Thyroid gland (tissue), 4 donors: ENCODE data around the gene DSCAM. TPM values are rescaled to one million over a fixed set of nuclear protein-coding genes. Genes with fewer than 3 reads are reported as not detected.

Experiments
- DNase-seq, 2 donors: peaks; one replicate each; pipeline ENCODE4 v3.0.0-alpha.2; 2019
- H3K27ac ChIP-seq, 3 donors: fragments of 200-600 bp; sonication (generic); 1 replicate in 2 of 3; 2 replicates in 1 of 3; pipeline ENCODE4 v1.5.1; 2016 to 2019; ENCODE audit warnings: mild to moderate bottlenecking in 1 of 3, moderate library complexity in 1 of 3
- H3K27me3 ChIP-seq: fragments of 200-600 bp; sonication (generic); one replicate; pipeline ENCODE4 v1.5.1; 2019
- H3K36me3 ChIP-seq, 2 donors: fragments of 200-600 bp; sonication (generic); one replicate each; pipeline ENCODE4 v1.5.1; 2016 to 2019
- H3K4me1 ChIP-seq, 2 donors: fragments of 200-600 bp; sonication (generic); one replicate each; pipeline ENCODE4 v1.5.1; 2017 to 2019
- H3K4me3 ChIP-seq, 3 donors: fragments of 200-600 bp; sonication (generic); replicated peaks in 1 of 3; 1 replicate in 2 of 3; 2 replicates in 1 of 3; pipeline ENCODE4 v1.5.1; 2016; ENCODE audit warnings: mild to moderate bottlenecking in 1 of 3
- H3K9me3 ChIP-seq: fragments of 200-600 bp; sonication (generic); one replicate; pipeline ENCODE4 v1.5.1; 2017
- POLR2A ChIP-seq, 2 donors: fragments of 450-650 bp; IDR thresholded peaks; one replicate each; pipeline ENCODE4 v1.6.1; 2017; ENCODE audit warnings: antibody characterized with exemption in 2 of 2, mild to moderate bottlenecking in 2 of 2, moderate library complexity in 1 of 2
- WGBS, 2 donors: methylation state at CpG; one replicate each; pipeline ENCODE4 v1.1.5; 2017; 5-methylcytosine and 5-hydroxymethylcytosine counted together
- intact Hi-C: fragments of 100-400 bp; cut with DNase I; formaldehyde crosslinking; loops from one replicate; pipeline ENCODE4 v1.15.1; 2023
- total RNA-seq, 4 donors: library from RNA; depleted of rRNA; stranded (reverse); fragments of >200 nt; gene quantifications; one replicate each; pipeline ENCODE4 v1.2.3, GENCODE V29; 2016
- TF ChIP-seq, protein P1 (sequence below), 6 experiments: fragments of 200-600 bp in 3 of 6; fragments of 450-650 bp in 3 of 6; sonication (generic) in 3 of 6; IDR thresholded peaks; one replicate each; pipeline ENCODE4 v1.5.1; 2016 to 2019; ENCODE audit warnings: antibody characterized with exemption in 6 of 6, mild to moderate bottlenecking in 2 of 6, inconsistent platforms in 1 of 6, moderate library complexity in 1 of 6

DSCAM gene
- total RNA-seq, 4 donors from 2014 or later = 0.20 TPM; not detected in 3

DNA sequence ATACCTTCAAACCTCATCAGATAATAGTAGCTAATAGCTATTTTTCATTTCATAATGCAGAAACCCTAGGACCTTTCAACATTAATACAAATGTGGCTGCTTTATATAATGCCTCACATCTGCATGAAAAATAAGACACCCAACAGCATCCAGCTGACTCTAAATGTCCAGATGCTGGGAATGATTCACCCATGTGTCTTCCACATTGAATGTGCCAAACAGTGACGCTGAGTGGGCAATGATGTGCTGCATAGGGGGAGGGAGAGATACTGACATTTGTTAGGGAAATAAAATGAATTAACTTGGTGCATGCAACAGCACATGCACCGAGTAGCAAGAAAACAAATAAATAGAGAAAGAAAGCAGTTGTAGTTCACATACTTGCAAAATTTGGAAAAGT lies 199.3 kb downstream of the DSCAM start:
- WGBS, 2 donors = 49 to 82% methylated on average over 2 of the region's 2 CpGs
- Histone ChIP-seq H3K27me3 (no peaks in the 10 kb centered on the region), H3K4me3 (no peak overlapping the region), H3K36me3 (no peaks in the 10 kb centered on the region), H3K4me1 (no peaks in the 10 kb centered on the region), H3K9me3 (no peaks in the 10 kb centered on the region), H3K27ac (no peak overlapping the region)
- DNase-seq = no peak
- TF ChIP-seq, protein P1, sequence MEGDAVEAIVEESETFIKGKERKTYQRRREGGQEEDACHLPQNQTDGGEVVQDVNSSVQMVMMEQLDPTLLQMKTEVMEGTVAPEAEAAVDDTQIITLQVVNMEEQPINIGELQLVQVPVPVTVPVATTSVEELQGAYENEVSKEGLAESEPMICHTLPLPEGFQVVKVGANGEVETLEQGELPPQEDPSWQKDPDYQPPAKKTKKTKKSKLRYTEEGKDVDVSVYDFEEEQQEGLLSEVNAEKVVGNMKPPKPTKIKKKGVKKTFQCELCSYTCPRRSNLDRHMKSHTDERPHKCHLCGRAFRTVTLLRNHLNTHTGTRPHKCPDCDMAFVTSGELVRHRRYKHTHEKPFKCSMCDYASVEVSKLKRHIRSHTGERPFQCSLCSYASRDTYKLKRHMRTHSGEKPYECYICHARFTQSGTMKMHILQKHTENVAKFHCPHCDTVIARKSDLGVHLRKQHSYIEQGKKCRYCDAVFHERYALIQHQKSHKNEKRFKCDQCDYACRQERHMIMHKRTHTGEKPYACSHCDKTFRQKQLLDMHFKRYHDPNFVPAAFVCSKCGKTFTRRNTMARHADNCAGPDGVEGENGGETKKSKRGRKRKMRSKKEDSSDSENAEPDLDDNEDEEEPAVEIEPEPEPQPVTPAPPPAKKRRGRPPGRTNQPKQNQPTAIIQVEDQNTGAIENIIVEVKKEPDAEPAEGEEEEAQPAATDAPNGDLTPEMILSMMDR (IDR thresholded peaks at IDR 0.05) = no peak
- TF ChIP-seq POLR2A (IDR thresholded peaks at IDR 0.05) = no peak
- intact Hi-C loops = no loop called here

DNA sequence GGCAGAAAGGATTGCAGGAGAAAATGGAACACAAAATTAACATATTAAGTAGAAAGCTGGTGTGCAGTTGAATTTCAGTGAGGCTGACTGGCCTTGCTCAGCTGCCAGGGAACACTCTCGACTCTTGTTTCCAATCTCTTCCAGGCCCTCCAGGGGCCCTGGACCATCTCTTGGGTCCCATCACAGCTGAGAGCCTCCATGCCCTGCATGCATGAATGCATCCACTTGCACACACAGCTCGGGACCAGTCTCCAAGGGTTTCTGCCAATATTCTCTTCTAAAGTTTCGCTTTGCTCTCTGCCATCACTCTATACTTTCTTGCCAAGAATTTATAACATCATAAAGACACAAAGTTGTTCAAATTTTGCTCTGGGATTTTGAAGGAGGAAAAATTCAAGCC lies 200.3 kb downstream of the DSCAM start:
- no peak for DNase-seq
- Histone ChIP-seq H3K4me1 (no peaks in the 10 kb centered on the region), H3K4me3 (no peak overlapping the region), H3K36me3 (no peaks in the 10 kb centered on the region), H3K27me3 (no peaks in the 10 kb centered on the region), H3K27ac (no peak overlapping the region), H3K9me3 (no peaks in the 10 kb centered on the region)
- TF ChIP-seq, protein P1 (IDR thresholded peaks at IDR 0.05) = no peak
- no peak for TF ChIP-seq POLR2A (IDR thresholded peaks at IDR 0.05)
- intact Hi-C loops = no loop called here
- WGBS, 2 donors = 19% methylated on average over 3 of the region's 3 CpGs

DNA sequence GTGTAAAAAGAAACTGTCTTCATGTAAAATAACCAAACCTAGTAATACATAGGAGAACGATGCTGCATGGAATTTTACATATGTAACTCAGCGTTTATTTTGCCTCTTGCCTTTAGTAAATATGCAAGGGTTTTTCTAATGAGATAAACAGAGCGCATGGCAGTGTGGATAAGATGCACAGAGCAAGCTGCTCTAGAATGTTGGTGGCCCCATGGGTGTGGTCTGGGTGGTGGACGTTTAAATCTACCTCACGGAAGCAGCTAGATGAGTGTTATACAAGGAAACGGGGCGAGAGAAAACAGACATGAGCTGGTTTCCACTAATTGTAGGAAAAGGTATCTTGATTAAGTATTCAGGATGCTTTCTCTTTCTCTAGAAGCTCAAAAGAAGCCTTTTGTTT lies 205.9 kb downstream of the DSCAM start:
- no peak for DNase-seq
- WGBS, 2 donors = 83 to 85% methylated on average over 7 of the region's 7 CpGs

DNA sequence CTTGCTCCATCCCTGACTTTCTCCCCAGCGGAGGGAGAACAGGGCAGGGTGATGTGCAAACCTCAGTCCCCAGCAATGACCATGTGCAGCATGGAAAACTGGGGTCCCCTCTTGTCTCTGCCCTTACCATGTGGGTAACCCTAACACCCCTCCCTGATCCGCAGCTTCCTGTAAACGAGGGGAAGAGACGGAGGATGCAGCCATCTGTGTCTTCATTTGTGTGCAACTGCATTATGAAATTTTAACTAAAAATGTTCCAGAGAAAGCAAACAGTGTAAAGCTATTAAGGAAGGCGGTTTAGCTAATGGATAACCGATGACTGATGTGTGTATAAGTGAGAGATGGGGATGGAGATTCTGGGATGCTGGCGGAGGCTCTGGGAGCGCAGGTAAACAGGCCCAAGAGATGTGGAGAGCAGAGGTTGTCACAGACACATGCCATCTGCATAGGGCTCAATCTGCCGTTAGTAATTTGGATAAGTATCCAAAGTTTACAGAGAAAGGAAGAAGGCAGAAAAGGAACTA lies 206.6 kb downstream of the DSCAM start:
- no peak overlapping the region for H3K4me3 ChIP-seq
- no peaks in the 10 kb centered on the region for H3K36me3 ChIP-seq
- TF ChIP-seq POLR2A (IDR thresholded peaks at IDR 0.05) = no peak
- TF ChIP-seq, protein P1 (IDR thresholded peaks at IDR 0.05) = no peak
- no peaks in the 10 kb centered on the region for H3K9me3 ChIP-seq
- intact Hi-C loops = no loop called here
- DNase-seq = no peak
- H3K27me3 ChIP-seq = no peaks in the 10 kb centered on the region
- 74 to 79% methylated on average over 9 of the region's 9 CpGs for WGBS, 2 donors
- H3K27ac ChIP-seq = no peak overlapping the region
- no peaks in the 10 kb centered on the region for H3K4me1 ChIP-seq

More for the DNA sequence above, 205.9 kb downstream of the DSCAM start:
- Histone ChIP-seq H3K9me3 (no peaks in the 10 kb centered on the region), H3K4me1 (no peaks in the 10 kb centered on the region), H3K27ac (no peak overlapping the region), H3K36me3 (no peaks in the 10 kb centered on the region), H3K27me3 (no peaks in the 10 kb centered on the region), H3K4me3 (no peak overlapping the region)
- TF ChIP-seq POLR2A (IDR thresholded peaks at IDR 0.05) = no peak
- TF ChIP-seq, protein P1 (IDR thresholded peaks at IDR 0.05) = no peak
- intact Hi-C loops = no loop called here

DNA sequence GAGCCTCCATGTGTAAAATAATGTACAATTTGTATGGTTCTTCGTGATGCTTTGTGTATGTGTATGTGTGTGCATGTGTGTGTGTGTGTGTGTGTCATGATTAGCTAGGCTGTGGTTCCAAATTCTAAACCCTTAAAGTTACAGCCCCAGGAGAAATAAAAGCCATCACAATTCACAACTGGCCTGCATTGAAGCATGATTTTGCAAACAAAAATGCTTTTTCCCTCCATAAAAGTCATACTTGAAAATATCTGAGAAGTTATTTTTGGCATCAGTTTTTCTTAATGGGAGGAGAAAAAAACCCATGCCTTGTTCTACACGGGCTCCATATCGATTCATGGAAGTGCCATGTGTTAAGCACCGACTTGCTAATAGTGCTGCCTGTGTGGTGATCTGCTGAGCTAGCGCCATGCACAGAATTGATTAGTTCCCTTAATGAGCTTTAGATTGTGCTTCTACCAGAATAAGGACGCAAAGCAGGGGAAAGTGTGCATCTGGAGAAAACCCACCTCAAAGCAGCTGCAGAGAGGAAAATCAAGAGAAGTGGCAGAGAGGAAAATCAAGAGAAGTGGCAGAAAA lies 207.3 kb downstream of the DSCAM start:
- no peak for DNase-seq
- Histone ChIP-seq H3K4me3 (no peak overlapping the region), H3K27me3 (no peaks in the 10 kb centered on the region), H3K4me1 (no peaks in the 10 kb centered on the region), H3K9me3 (no peaks in the 10 kb centered on the region), H3K27ac (no peak overlapping the region), H3K36me3 (no peaks in the 10 kb centered on the region)
- WGBS, 2 donors = 76 to 83% methylated on average over 6 of the region's 6 CpGs
- intact Hi-C loops = no loop called here
- no peak for TF ChIP-seq POLR2A (IDR thresholded peaks at IDR 0.05)
- TF ChIP-seq, protein P1 (IDR thresholded peaks at IDR 0.05) = no peak
